ENCODE measurements around the gene SH3BP1.
A peak's percentile ranks its signal among the peaks of the same experiment; 100 is the strongest.

The SH3BP1 gene

DNA sequence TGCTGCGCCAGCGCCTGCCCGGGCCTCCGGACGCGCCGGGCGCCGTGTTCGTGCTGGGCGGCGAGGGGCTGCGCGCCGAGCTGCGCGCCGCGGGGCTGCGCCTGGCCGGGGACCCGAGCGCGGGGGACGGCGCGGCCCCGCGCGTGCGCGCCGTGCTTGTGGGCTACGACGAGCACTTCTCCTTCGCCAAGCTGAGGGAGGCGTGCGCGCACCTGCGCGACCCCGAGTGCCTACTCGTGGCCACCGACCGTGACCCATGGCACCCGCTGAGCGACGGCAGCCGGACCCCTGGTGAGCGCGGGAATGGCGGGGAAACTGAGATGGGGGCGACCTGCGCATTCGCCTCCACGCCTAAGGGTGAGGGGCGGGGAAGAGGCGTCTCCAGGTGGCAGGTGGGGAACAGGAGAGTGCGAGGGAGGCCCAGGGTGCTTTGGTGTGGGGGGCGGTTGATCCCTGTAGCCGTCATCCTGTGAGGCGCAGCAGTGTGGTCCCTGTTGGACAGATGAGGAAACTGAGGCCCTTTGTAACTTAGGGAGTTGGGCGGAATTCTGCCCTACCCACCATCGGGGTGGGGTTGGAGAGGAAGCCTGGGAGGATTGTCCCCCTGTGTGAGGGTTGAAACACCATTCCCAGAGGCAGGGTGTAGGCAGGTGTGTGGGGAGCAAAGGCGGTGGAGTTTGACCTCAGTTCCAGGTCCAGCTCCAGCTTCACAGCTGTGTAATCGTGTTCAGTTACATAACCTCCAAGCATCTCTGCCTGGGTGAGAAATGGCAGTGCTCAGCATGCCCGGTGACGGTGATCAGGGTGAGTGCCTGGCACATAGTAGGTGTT lies 19.8 kb downstream of the SH3BP1 start:
- DNase-seq (ENCODE audit: low read depth): no peak

DNA sequence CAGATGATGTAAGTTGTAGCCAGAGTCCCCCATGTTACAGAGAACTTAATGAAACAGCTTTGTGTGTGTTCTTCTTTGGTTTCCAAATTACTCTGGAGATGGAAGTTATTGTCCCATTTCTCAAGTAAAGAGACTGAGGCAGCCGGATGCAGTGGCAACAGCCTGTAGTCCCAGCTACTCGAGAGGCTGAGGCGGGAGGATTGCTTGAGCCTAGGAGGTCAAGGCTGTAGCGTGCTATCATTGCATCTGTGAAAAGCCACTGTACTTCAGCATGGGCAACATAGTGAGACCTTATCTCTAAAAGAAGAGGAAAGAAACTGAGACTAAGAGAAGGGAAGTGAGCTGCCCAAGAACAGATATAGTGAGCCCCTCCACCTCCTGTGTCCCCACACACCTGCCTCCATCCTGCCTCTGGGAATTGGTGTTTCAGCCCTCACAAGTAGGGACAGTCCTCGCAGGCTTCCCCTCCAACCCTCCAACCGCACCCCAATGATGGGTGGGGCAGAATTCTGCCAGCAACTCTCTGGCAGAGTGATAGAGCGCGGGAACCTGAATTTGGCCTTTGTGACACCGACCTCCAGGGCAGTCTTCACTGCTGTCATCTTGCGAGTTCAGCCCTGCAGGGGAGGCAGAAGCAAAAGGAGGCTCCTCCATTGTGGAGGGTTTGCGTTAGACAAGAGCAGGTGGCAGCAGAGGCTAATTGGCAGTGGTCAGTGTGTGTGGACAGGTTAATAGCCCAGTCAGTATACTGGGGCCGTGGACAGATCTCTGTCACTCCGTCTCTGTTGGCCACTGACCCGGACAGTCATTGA lies 20.6 kb downstream of the SH3BP1 start:
- DNase-seq (ENCODE audit: low read depth): no peak

DNA sequence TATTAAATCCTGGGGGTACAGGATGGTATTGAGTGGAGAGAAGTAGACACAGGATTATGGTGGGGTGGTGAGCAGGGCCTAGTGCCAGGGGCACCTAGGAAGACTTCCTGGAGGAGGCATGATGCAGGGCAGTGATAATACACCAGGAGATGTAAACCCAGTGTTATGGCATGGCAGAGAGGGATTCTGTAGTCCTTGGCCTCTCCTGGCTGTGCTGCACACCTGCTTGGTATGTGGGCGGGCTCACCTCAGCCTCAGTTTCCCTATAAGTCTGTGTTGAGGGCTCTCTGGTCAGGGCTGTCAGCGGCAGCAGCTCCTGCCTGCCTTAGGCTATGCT lies 21.2 kb downstream of the SH3BP1 start:
- no peak for DNase-seq (ENCODE audit: low read depth)

GRCh38 chr22:37661160-37661924 lies 21.9 kb downstream of the SH3BP1 start:
- no peak for DNase-seq (ENCODE audit: low read depth)

GRCh38 chr22:37662039-37662438 lies 22.6 kb downstream of the SH3BP1 start:
- DNase-seq (ENCODE audit: low read depth): no peak

- no peak for DNase-seq (ENCODE audit: low read depth)
Observed at GRCh38 chr22:37663521-37664140, 24.2 kb downstream of the SH3BP1 start.

- DNase-seq (ENCODE audit: low read depth): no peak
Observed at GRCh38 chr22:37664249-37665101, 25.0 kb downstream of the SH3BP1 start.

- no peak for DNase-seq (ENCODE audit: low read depth)
Observed at GRCh38 chr22:37665487-37665886, 26.0 kb downstream of the SH3BP1 start.

DNA sequence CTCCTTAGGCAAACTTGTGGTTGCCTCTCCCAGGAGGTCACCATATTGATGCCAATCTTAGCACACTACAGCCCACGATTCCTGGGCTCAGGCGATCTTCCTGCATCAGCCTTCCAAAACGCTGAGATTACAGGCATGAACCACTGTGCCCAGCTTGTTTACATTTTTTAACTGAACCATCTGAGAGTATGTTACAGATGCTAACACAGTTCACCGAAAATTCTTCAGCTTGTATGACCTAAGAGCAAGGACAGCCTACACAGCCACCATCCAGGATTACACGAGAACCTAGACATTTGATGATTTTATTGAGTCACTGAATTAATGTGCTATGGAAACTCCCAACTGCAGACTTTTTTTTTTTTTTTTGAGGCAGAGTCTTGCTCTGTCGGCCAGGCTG lies 30.1 kb downstream of the SH3BP1 start:
- DNase-seq (ENCODE audit: low read depth): no peak

GRCh38 chr22:37672206-37672919 lies 32.9 kb downstream of the SH3BP1 start:
- no peak for DNase-seq (ENCODE audit: low read depth)

DNA sequence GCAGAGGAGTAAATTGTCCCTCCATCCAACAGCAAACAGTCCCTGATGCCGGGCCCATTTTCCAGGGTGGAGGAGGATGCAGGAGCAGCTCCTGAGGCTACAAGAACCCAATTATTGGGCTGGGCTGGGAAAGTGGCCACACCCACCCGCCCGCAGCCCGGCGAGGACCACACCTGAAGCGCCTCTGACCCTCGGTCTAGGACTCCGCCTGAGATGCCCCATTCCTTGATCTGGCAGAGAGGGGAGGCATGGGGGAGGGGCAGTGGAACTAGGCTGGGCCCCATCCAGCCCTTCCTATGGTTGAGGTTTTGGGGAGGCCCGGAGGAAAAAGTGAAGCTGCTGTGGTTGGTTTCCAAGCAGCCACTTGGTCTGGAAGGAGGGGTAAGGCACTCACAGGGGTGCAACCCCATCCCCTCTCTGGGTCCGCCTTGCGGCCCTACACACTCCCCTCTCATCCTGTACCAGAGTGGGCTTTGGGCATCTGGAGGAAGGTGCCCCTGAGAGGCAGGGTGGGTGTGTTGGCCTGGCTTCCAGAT lies 33.5 kb downstream of the SH3BP1 start:
- DNase-seq (ENCODE audit: low read depth): no peak

GRCh38 chr22:37674248-37674647 lies 34.8 kb downstream of the SH3BP1 start:
- DNase-seq (ENCODE audit: low read depth): no peak

DNA sequence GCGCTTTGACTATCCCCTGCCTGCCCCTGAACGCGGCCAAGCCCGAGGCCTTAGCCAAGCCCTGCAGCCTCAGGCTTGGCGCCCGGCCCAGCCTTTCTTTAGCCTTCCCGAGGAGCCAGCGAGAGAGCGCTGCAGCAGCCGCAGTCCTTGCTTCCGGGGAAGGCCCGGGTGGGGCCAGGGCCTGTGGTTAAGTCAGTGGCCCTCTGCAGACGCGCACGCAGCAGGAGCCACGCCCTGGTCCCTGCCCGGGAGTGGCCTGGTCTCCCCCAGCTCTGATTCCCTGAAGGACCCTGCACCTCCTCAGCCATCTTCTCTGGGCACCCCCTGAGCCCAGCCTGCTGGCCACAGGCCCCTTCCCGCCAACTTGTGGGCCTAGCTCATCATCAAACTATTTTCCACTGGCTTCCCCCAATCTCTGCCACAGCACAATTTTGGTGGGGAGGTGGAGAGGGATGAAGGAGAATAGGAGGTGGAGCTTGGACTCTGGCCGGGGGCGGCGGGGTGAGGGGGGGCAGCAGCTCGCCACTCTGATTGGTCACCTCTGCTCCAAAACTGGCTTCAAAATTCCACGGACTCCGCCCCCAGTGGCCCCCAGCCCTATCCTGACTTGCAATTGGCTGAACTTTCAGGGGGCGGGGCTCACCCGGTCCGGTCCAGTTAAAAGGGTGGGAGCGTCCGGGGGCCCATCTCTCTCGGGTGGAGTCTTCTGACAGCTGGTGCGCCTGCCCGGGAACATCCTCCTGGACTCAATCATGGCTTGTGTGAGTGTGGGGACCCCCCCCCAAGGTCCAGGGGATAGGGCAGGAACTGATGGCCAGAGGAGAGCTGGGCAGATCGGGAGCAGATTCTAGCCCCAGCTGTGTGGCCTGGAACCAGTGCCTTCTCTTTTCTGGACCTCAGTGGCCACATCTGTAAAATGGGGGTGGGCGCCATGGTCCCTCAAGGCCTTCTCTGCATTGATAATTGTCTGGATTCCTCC lies 35.8 kb downstream of the SH3BP1 start, which contains the start of gene LGALS1:
Gene LGALS1 (plus strand): TSS at position 686 of the 979 bp plus-strand sequence. CDS start 67 bp downstream, at position 753.
- peak; percentile 44 for DNase-seq (ENCODE audit: low read depth)

- DNase-seq (ENCODE audit: low read depth): no peak
Observed at GRCh38 chr22:37675930-37676735, 36.7 kb downstream of the SH3BP1 start.

DNA sequence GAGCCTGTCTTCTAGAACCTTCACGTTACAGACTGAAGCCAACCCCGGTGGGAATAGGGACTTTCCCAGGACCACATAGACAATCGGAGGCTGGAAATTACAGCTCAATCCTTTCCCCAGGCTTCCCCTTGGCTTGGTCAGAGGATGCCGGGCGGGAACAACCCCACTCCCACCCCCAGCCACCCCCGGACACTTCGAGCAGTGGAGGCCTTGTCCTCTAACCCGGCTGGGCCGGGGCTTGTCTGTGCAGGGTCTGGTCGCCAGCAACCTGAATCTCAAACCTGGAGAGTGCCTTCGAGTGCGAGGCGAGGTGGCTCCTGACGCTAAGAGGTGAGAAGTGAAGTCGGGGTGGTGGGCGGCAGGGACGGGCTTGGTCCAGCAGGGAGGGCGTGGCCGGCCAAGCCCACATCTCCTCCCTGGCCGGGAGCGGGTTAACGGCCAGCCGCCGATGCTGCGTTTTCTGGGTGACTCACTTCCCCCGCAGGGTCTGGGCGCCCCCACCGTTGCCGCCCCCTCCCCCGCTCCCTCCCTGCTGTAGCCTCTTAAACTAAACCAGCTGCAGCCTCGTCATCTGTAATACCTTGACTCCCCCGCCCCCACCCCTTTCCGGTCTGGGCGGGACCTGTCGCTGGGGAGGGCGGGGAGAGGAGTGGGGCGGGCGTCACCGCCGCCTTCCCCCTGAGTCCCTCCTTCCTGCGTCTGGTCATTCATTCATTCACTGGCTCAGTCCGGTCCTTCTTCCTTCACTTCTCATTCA lies 37.4 kb downstream of the SH3BP1 start:
- DNase-seq (ENCODE audit: low read depth): peak; percentile 89

GRCh38 chr22:37677493-37677974 lies 38.1 kb downstream of the SH3BP1 start:
- no peak for DNase-seq (ENCODE audit: low read depth)

DNA sequence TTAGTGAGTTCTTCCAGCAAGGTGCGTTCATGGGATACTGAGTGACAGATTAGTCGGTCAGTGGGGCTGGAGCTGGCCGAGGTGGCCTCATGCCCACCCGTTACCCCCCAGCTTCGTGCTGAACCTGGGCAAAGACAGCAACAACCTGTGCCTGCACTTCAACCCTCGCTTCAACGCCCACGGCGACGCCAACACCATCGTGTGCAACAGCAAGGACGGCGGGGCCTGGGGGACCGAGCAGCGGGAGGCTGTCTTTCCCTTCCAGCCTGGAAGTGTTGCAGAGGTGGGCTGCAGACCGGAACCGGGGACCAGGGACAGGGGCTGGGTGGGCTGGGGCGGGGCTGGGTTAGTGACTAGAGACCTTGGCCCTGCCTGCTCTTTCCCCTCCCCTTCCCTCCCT lies 38.9 kb downstream of the SH3BP1 start:
- no peak for DNase-seq (ENCODE audit: low read depth)

Measured in stimulated activated CD8-positive, alpha-beta memory T cell treated with anti-CD3 and anti-CD28 coated beads, Interleukin-12 subunit alpha, Interleukin-12 subunit beta, amount 100 ng/mL, for 1 hour (primary cell).